Measurements from ENCODE around the gene CRAMP1. TPM values are rescaled to one million over a fixed set of nuclear protein-coding genes. Genes with fewer than 3 reads are reported as not detected.

CRAMP1 gene
- total RNA-seq, 1 donor from 2014 or later = 18.0 TPM

GRCh38 chr16:1571012-1571671 is 41.0 kb upstream of the CRAMP1 start:
- DNase-seq (ENCODE audit: low read depth) = no peak
- Histone ChIP-seq H4K20me1 (ENCODE audit: insufficient read depth, low read length) (no peaks in the 10 kb centered on the region), H3K27ac (ENCODE audit: low read depth, low read length) (no peak overlapping the region), H3K4me1 (ENCODE audit: insufficient read depth, low read length) (no peaks in the 10 kb centered on the region), H3K27me3 (ENCODE audit: insufficient read depth, low read length) (no peaks in the 10 kb centered on the region), H3K4me3 (ENCODE audit: insufficient read depth, low read depth, low read length) (no peak overlapping the region), H3K9me3 (ENCODE audit: insufficient read depth, low read depth, low read length) (no peaks in the 10 kb centered on the region), H3K36me3 (ENCODE audit: insufficient read depth, low read length) (no peaks in the 10 kb centered on the region), H3K79me2 (ENCODE audit: insufficient read depth, low read length) (no peaks in the 10 kb centered on the region), H3K4me2 (ENCODE audit: low read length) (no peak overlapping the region), H2AFZ (ENCODE audit: low read depth, low read length) (no peak overlapping the region), H3K9ac (ENCODE audit: low read length) (no peak overlapping the region)
- Mint-ChIP-seq H3K4me3 (ENCODE audit: unreplicated experiment) (no peak overlapping the region), H3K4me1 (ENCODE audit: low read depth, unreplicated experiment) (peaks cover under 1% of the 10 kb centered on the region), H3K27me3 (ENCODE audit: low read depth, unreplicated experiment) (no peaks in the 10 kb centered on the region), H3K27ac (ENCODE audit: unreplicated experiment) (no peak overlapping the region), H3K9me3 (ENCODE audit: unreplicated experiment) (no peaks in the 10 kb centered on the region), H3K36me3 (ENCODE audit: low read depth, unreplicated experiment) (peaks cover 23% of the 10 kb centered on the region)
- no peak for TF ChIP-seq CTCF (IDR thresholded peaks at IDR 0.05; ENCODE audit: insufficient read depth, low read depth, low read length)
- TF ChIP-seq EZH2 (IDR thresholded peaks at IDR 0.05; ENCODE audit: insufficient read depth, low read length) = no peak
- no peak for FAIRE-seq

GRCh38 chr16:1572673-1573072 is 39.5 kb upstream of the CRAMP1 start:
- Histone ChIP-seq H3K27me3 (ENCODE audit: insufficient read depth, low read length) (no peaks in the 10 kb centered on the region), H4K20me1 (ENCODE audit: insufficient read depth, low read length) (no peaks in the 10 kb centered on the region), H3K4me1 (ENCODE audit: insufficient read depth, low read length) (no peaks in the 10 kb centered on the region), H3K9me3 (ENCODE audit: insufficient read depth, low read depth, low read length) (no peaks in the 10 kb centered on the region), H3K36me3 (ENCODE audit: insufficient read depth, low read length) (no peaks in the 10 kb centered on the region), H3K79me2 (ENCODE audit: insufficient read depth, low read length) (no peaks in the 10 kb centered on the region), H3K9ac (ENCODE audit: low read length) (no peak overlapping the region), H3K4me2 (ENCODE audit: low read length) (no peak overlapping the region), H3K4me3 (ENCODE audit: insufficient read depth, low read depth, low read length) (no peak overlapping the region), H3K27ac (ENCODE audit: low read depth, low read length) (no peak overlapping the region), H2AFZ (ENCODE audit: low read depth, low read length) (no peak overlapping the region)
- H3K27me3 Mint-ChIP-seq (ENCODE audit: low read depth, unreplicated experiment) = no peaks in the 10 kb centered on the region
- H3K4me3 Mint-ChIP-seq (ENCODE audit: unreplicated experiment) = no peak overlapping the region
- no peak for FAIRE-seq
- TF ChIP-seq EZH2 (IDR thresholded peaks at IDR 0.05; ENCODE audit: insufficient read depth, low read length) (no peak), CTCF (IDR thresholded peaks at IDR 0.05; ENCODE audit: insufficient read depth, low read depth, low read length) (no peak)
- H3K36me3 Mint-ChIP-seq (ENCODE audit: low read depth, unreplicated experiment) = peaks cover 22% of the 10 kb centered on the region
- H3K4me1 Mint-ChIP-seq (ENCODE audit: low read depth, unreplicated experiment) = no peaks in the 10 kb centered on the region
- DNase-seq (ENCODE audit: low read depth) = no peak
- H3K27ac Mint-ChIP-seq (ENCODE audit: unreplicated experiment) = no peak overlapping the region
- no peaks in the 10 kb centered on the region for H3K9me3 Mint-ChIP-seq (ENCODE audit: unreplicated experiment)

GRCh38 chr16:1573301-1573700 is 38.9 kb upstream of the CRAMP1 start:
- Histone ChIP-seq H3K9me3 (ENCODE audit: insufficient read depth, low read depth, low read length) (no peaks in the 10 kb centered on the region), H2AFZ (ENCODE audit: low read depth, low read length) (no peak overlapping the region), H3K27ac (ENCODE audit: low read depth, low read length) (no peak overlapping the region), H3K4me2 (ENCODE audit: low read length) (no peak overlapping the region), H3K9ac (ENCODE audit: low read length) (no peak overlapping the region), H3K27me3 (ENCODE audit: insufficient read depth, low read length) (no peaks in the 10 kb centered on the region), H3K36me3 (ENCODE audit: insufficient read depth, low read length) (no peaks in the 10 kb centered on the region), H3K4me3 (ENCODE audit: insufficient read depth, low read depth, low read length) (no peak overlapping the region), H3K4me1 (ENCODE audit: insufficient read depth, low read length) (no peaks in the 10 kb centered on the region), H3K79me2 (ENCODE audit: insufficient read depth, low read length) (no peaks in the 10 kb centered on the region), H4K20me1 (ENCODE audit: insufficient read depth, low read length) (no peaks in the 10 kb centered on the region)
- DNase-seq (ENCODE audit: low read depth) = no peak
- TF ChIP-seq CTCF (IDR thresholded peaks at IDR 0.05; ENCODE audit: insufficient read depth, low read depth, low read length) = no peak
- TF ChIP-seq EZH2 (IDR thresholded peaks at IDR 0.05; ENCODE audit: insufficient read depth, low read length) = no peak
- Mint-ChIP-seq H3K4me3 (ENCODE audit: unreplicated experiment) (no peak overlapping the region), H3K9me3 (ENCODE audit: unreplicated experiment) (no peaks in the 10 kb centered on the region), H3K4me1 (ENCODE audit: low read depth, unreplicated experiment) (no peaks in the 10 kb centered on the region), H3K27me3 (ENCODE audit: low read depth, unreplicated experiment) (no peaks in the 10 kb centered on the region), H3K36me3 (ENCODE audit: low read depth, unreplicated experiment) (peaks cover 23% of the 10 kb centered on the region), H3K27ac (ENCODE audit: unreplicated experiment) (no peak overlapping the region)
- FAIRE-seq = no peak
